ENCODE data around the gene PIGH.
A peak's percentile ranks its signal among the peaks of the same experiment; 100 is the strongest.

The PIGH gene

GRCh38 chr14:67573228-67574010 lies 26.6 kb downstream of the PIGH start:
- no peak for DNase-seq

- no peak for DNase-seq
Observed at GRCh38 chr14:67572608-67573007, 27.5 kb downstream of the PIGH start.

- DNase-seq, result no peak
Observed at GRCh38 chr14:67571991-67572323, 28.1 kb downstream of the PIGH start.

- peak; percentile 57 to 60 for DNase-seq
Observed at GRCh38 chr14:67571275-67571990, 28.6 kb downstream of the PIGH start.

GRCh38 chr14:67570453-67570852 lies 29.6 kb downstream of the PIGH start:
- DNase-seq, result no peak

GRCh38 chr14:67569651-67570290 lies 30.3 kb downstream of the PIGH start:
- no peak for DNase-seq

- no peak for DNase-seq
Observed at GRCh38 chr14:67569011-67569650, 30.9 kb downstream of the PIGH start.

GRCh38 chr14:67567654-67568053 lies 32.4 kb downstream of the PIGH start:
- no peak for DNase-seq

GRCh38 chr14:67566908-67567307 lies 33.2 kb downstream of the PIGH start:
- DNase-seq, result no peak

GRCh38 chr14:67564236-67564635 lies 35.8 kb downstream of the PIGH start:
- DNase-seq, result no peak

- no peak for DNase-seq
Observed at GRCh38 chr14:67562776-67563150, 37.3 kb downstream of the PIGH start.

GRCh38 chr14:67562025-67562775 lies 37.9 kb downstream of the PIGH start:
- DNase-seq, result no peak

- DNase-seq, result peak; percentile 22 to 29
Observed at GRCh38 chr14:67559639-67560038, 40.4 kb downstream of the PIGH start.

- DNase-seq, result no peak
Observed at GRCh38 chr14:67557656-67558055, 42.4 kb downstream of the PIGH start.

GRCh38 chr14:67557118-67557517 lies 43.0 kb downstream of the PIGH start:
- DNase-seq, result peak in 1 of 2 experiments; percentile 2

GRCh38 chr14:67556671-67557070 lies 43.4 kb downstream of the PIGH start:
- no peak for DNase-seq

GRCh38 chr14:67555518-67556090 lies 44.5 kb downstream of the PIGH start:
- DNase-seq, result no peak

GRCh38 chr14:67554341-67554740 lies 45.7 kb downstream of the PIGH start:
- no peak for DNase-seq

GRCh38 chr14:67553547-67553946 lies 46.5 kb downstream of the PIGH start:
- DNase-seq, result no peak

GRCh38 chr14:67551940-67552339 lies 48.1 kb downstream of the PIGH start:
- DNase-seq, result no peak

- no peak for DNase-seq
Observed at GRCh38 chr14:67551123-67551522, 48.9 kb downstream of the PIGH start.

GRCh38 chr14:67549734-67550133 lies 50.3 kb downstream of the PIGH start:
- no peak for DNase-seq
